Measurements from ENCODE around the gene PPFIA4. TPM values are rescaled to one million over a fixed set of nuclear protein-coding genes. Genes with fewer than 3 reads are reported as not detected.

PPFIA4 gene
- total and polyA plus RNA-seq, 2 donors (not counting 3 experiments of a cell fraction or from before 2014, with no cell fraction given), result 0.17 to 0.22 TPM

DNA sequence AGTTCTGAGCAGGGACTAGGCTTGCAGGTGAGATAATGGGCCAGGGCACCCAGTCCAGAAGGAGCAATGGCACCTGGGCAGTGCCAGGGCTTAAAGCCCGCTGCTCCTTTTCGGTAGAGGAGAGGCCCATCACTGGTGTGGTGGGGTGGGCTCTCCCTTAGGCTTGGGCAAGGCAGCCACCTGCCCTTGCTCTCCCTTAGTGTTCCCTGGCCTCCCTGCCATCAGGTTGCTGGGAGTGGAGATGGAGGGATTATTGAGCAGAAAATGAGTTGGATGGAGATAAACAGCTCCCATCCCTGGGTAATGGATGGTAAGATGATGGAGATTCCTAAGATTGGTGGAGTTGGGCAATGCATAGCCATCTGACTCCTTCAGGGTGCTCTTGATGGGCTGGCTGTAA lies 51.7 kb downstream of the PPFIA4 start:
- BruUV-seq (replicated peaks), result no TSS peak
- H3K79me2 ChIP-seq (ENCODE audit: control insufficient read depth, insufficient read depth, low read length), result no peaks in the 10 kb centered on the region
- H3K4me3 ChIP-seq (replicated peaks in 1 of 3; ENCODE audit: insufficient read depth in 1 of 3, low read depth in 1 of 3, low read length in 3 of 3), result no peak overlapping the region
- no peak overlapping the region for H3K27ac ChIP-seq (ENCODE audit: insufficient read depth, low read depth, low read length)
- no peak overlapping the region for H3K9ac ChIP-seq (replicated peaks; ENCODE audit: extremely low read depth, insufficient read depth, low read length)
- H3K4me2 ChIP-seq (ENCODE audit: insufficient read depth, low read length), result no peak overlapping the region
- no peak for TF ChIP-seq JUN (IDR thresholded peaks at IDR 0.05; ENCODE audit: borderline replicate concordance, insufficient read depth, insufficient read length, low read depth)
- TF ChIP-seq GATA2 (IDR thresholded peaks at IDR 0.05; ENCODE audit: insufficient read depth, insufficient read length, low read depth, low read length), result no peak
- no peak for TF ChIP-seq POLR2AphosphoS5 (IDR thresholded peaks at IDR 0.05; ENCODE audit: insufficient read depth, low read depth, low read length)
- no peak for TF ChIP-seq MYC (IDR thresholded peaks at IDR 0.05; ENCODE audit: low read depth, low read length)
- TF ChIP-seq EZH2 (IDR thresholded peaks at IDR 0.05; ENCODE audit: borderline replicate concordance, low read depth, low read length, severe bottlenecking), result no peak
- TF ChIP-seq, protein P1, sequence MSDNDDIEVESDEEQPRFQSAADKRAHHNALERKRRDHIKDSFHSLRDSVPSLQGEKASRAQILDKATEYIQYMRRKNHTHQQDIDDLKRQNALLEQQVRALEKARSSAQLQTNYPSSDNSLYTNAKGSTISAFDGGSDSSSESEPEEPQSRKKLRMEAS (IDR thresholded peaks at IDR 0.05; ENCODE audit: insufficient read depth, insufficient read length), result no peak
- TF ChIP-seq POLR2A (IDR thresholded peaks at IDR 0.05; ENCODE audit: low read depth, low read length), result no peak
- TF ChIP-seq, protein P2, sequence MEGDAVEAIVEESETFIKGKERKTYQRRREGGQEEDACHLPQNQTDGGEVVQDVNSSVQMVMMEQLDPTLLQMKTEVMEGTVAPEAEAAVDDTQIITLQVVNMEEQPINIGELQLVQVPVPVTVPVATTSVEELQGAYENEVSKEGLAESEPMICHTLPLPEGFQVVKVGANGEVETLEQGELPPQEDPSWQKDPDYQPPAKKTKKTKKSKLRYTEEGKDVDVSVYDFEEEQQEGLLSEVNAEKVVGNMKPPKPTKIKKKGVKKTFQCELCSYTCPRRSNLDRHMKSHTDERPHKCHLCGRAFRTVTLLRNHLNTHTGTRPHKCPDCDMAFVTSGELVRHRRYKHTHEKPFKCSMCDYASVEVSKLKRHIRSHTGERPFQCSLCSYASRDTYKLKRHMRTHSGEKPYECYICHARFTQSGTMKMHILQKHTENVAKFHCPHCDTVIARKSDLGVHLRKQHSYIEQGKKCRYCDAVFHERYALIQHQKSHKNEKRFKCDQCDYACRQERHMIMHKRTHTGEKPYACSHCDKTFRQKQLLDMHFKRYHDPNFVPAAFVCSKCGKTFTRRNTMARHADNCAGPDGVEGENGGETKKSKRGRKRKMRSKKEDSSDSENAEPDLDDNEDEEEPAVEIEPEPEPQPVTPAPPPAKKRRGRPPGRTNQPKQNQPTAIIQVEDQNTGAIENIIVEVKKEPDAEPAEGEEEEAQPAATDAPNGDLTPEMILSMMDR (IDR thresholded peaks at IDR 0.05; ENCODE audit: extremely low read depth in 1 of 2, insufficient read depth in 1 of 2, low read depth in 1 of 2, low read length in 2 of 2), result no peak
- dilution Hi-C loops (cut with MboI; ENCODE audit: extremely low pct_ligation_motif_present, low sequenced_read_pairs), result no loop called here
- peaks cover 44 to 55% of the 10 kb centered on the region in 2 experiments for H3K27me3 ChIP-seq (ENCODE audit: control insufficient read depth in 2 of 2, insufficient read depth in 2 of 2, low read length in 2 of 2)
- POLR2A ChIA-PET, result no interaction called here
- H3K36me3 ChIP-seq (ENCODE audit: control insufficient read depth in 2 of 2, extremely low read depth in 1 of 2, insufficient read depth in 2 of 2, low read length in 2 of 2), result no peaks in the 10 kb centered on the region
- H4K20me1 ChIP-seq (replicated peaks; ENCODE audit: control insufficient read depth, extremely low read depth, insufficient read depth, low read length), result no peaks in the 10 kb centered on the region
- FAIRE-seq (no peak), DNase-seq (ENCODE audit: low read depth, low spot score) (no peak)
- H3K9me1 ChIP-seq (replicated peaks; ENCODE audit: control insufficient read depth, extremely low read depth, insufficient read depth, low read length), result no peaks in the 10 kb centered on the region
- intact Hi-C loops (cut with micrococcal nuclease), result no loop called here
- H3K4me1 ChIP-seq (ENCODE audit: control insufficient read depth, extremely low read depth, insufficient read depth, low read length), result no peaks in the 10 kb centered on the region
- no peak overlapping the region for H2AFZ ChIP-seq (ENCODE audit: low read depth, low read length)
- CTCF ChIA-PET, result interaction anchor here (1.0 to 2.3 kb wide), 3 partner anchors 8 to 138 kb away, joined by 3 to 7 read pairs (median 6); partner anchors contain the start of gene MYOG
- no peaks in the 10 kb centered on the region for H3K9me3 ChIP-seq (replicated peaks; ENCODE audit: control insufficient read depth, insufficient read depth, low read length)

All from endothelial cell of umbilical vein (primary cell).